Caki2 (cell line): ENCODE measurements around the gene ORM1. TPM values are rescaled to one million over a fixed set of nuclear protein-coding genes. Genes with fewer than 3 reads are reported as not detected.
"Not testable (repeated sequence)": the region's sequence is repeated elsewhere in the genome, so short reads cannot be mapped to it uniquely, and the experiment has no call there.

Experiments
- DNase-seq: peaks from one replicate; pipeline ENCODE4 v3.0.0-alpha.2; 2015; ENCODE audit warnings: low read depth
- in situ Hi-C: cut with HindIII; loops from 2 replicates; pipeline ENCODE4 v1.10.0; 2016; ENCODE audit warnings: low sequenced_read_pairs, low pct_unique_long_range_greater_than_20kb, mixed read lengths
- total RNA-seq: library from RNA; depleted of rRNA; stranded (reverse); fragments of >200 nt; shearing (Covaris generic); gene quantifications from 2 replicates; pipeline ENCODE4 v1.2.3, GENCODE V29; 2014; ENCODE audit warnings: low replicate concordance

ORM1 gene
- total RNA-seq, 1 experiment from 2014 or later = not detected

GRCh38 chr9:114316605-114317230 is 6.2 kb upstream of the ORM1 start:
- in situ Hi-C loops = no loop called here
- DNase-seq = no peak

DNA sequence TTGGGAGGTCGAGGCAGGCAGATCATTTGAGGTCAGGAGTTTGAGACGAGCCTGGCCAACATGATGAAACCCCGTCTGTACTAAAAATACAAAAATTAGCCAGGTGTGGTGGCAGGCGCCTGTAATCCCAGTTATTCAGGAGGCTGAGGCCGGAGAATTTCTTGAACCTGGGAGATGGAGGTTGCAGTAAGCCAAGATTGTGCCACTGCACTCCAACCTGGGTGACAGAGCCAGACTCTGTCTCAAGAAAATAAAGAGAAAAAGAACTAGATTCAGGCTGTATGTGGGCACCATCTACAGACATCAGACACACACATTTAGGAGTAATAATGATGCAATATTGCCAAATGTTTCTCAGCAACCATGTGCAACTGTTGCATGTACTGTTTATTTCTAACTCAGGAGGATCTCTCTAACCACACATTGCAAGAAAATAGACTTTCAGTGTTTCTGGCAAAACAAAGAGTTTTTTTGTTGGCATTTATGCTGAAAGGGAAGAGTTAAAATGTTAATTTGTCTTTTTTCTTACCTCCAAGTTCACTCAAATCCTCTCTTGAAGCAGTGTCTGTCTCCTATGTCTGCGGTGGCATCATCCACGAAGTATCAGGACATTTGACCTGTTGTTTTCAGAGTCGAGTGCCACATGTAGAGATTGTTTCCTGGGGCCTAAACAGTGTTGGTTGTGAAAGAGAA is 5.1 kb upstream of the ORM1 start:
- DNase-seq = no peak
- in situ Hi-C loops = no loop called here

- in situ Hi-C loops = no loop called here
- DNase-seq = no peak
Observed at GRCh38 chr9:114318416-114318815, 4.5 kb upstream of the ORM1 start.

GRCh38 chr9:114319147-114319546 is 3.8 kb upstream of the ORM1 start:
- no peak for DNase-seq
- in situ Hi-C loops = no loop called here

DNA sequence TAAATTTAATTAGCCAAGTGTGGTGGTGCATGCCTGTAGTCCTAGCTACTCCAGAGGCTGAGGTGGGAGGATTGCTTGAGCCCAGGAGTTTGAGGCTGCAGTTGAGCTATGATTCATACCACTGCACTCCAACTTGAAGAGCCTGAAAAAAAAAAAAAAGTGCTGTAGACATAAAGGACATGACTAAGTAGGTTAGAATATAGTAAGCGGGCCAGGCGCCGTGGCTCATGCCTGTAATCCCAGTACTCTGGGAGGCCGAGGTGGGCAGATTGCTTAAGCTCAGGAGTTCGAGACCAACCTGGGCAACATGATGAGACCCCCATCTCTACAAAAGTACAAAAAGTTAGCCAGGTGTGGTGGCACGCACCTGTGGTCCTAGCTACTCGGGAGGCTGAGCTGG is 2.2 kb upstream of the ORM1 start:
- in situ Hi-C loops, DNase-seq: not testable (repeated sequence)

DNA sequence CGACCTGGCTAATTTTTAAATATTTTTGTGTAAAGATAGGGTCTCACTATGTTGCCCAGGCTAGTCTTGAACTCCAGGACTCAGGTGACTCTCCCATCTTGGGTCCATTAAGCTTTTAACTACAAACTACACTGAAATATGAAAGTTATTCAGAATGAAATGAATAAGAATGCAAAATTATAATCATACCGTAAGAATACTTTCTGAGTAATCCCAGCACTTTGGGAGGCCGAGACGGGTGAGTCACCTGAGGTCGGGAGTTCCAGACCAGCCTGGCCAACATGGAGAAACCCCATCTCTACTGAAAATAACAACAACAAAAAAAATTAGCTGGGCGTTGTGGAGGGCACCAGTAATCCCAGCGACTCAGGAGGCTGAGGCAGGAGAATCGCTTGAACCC is 1.1 kb upstream of the ORM1 start:
- in situ Hi-C loops = no loop called here
- no peak for DNase-seq

- in situ Hi-C loops, DNase-seq: not testable (repeated sequence)
Observed at GRCh38 chr9:114322160-114322818, 609 bp upstream of the ORM1 start.

DNA sequence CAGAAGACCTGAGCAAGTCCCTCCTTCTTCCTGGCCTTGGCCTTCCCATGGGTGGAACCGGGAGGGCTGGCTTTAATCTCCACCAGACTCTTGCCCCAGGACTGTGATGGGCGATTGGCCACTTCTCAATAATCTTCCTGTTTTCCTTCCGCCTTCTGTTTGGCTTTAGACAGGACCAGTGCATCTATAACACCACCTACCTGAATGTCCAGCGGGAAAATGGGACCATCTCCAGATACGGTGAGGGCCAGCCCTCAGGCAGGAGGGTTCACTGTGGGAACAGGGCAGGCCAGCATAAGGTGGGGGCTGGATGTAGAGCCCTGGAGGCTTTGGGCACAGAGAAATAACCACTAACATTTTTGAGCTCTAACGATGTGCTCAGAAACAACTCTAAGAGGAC is 951 bp downstream of the ORM1 start:
- in situ Hi-C loops, DNase-seq: not testable (repeated sequence)

DNA sequence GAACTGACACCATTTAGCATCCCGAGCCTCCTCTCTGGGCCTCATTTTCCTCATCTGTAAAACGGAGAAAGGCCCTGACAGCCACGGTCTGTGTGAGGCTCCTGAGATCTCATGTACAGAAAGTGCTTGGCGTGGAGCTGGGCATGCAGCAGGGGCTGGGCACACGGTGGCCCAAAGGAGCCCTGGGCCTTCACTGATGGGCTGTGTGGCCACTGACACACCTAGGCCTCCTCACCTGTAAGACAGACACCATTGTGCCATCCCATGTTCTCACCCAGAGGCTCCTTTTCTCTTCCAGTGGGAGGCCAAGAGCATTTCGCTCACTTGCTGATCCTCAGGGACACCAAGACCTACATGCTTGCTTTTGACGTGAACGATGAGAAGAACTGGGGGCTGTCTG is 1.6 kb downstream of the ORM1 start:
- no peak for DNase-seq
- in situ Hi-C loops = no loop called here

DNA sequence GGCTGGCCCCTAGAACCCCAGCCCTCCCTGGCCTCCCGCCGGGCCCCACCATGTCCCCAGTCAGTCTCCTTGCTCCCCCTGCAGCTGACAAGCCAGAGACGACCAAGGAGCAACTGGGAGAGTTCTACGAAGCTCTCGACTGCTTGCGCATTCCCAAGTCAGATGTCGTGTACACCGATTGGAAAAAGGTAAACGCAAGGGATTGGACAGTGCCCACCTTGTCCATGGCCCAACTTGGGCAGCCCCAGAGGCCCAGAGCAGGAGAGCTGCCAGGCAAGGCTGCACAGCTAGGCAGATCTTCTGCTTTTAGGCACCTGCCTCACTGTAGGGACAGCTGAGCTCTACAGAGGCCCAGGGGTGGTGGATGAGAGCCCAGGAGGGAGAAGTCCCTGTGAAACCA is 2.1 kb downstream of the ORM1 start:
- DNase-seq = not testable (repeated sequence)

DNA sequence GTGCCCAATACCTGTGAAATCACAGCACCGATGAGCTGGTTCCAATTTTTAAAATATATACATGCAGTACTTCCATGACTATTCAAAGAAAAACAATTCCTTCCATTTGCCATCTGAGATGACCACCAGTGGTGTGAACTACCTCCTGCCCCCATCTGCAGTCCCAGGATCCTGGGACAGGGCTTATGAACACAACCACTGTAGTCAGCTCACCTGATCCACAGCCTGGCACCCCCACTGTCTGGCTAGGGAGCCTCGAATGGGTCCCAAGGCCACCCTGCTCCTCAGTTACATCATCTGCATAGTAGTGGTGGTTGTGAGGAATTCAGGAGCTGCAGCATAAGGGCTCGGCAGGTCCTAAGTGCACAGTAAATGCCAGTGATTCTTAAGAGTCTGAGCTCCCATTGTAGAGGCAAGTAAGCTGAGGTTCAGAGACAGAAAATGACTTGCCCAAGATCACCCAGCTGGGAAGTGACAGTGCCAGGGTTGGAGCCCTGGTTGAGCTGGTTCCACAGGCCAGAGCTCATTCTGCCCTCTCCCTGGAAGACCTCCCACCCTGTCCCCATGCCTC is 2.9 kb downstream of the ORM1 start:
- DNase-seq, in situ Hi-C loops: not testable (repeated sequence)

More for the DNA sequence above, 2.1 kb downstream of the ORM1 start:
- in situ Hi-C loops = not testable (repeated sequence)

GRCh38 chr9:114327749-114328148 is 4.9 kb downstream of the ORM1 start:
- in situ Hi-C loops = no loop called here
- DNase-seq = no peak

DNA sequence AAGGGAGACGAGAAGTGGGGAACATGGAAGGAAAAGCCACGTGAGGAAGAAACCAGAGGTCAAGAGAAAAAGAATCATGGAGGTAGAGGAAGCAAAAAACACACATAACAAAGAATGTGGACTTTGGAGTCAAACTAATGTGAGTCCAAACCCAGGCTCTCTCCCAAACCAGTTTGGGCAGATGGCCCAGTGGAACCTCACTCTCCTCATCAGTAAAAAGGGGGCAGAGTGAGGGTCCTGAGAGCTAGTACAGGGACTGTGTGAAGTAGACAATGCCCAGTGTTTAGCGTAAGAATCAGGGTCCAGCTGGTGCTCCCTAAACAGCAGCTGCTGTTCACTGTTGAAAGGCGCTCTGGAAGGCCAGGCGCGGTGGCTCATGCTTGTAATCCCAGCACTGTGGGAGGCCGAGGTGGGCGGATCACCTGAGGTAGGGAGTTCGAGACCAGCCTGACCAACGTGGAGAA is 5.5 kb downstream of the ORM1 start:
- DNase-seq, in situ Hi-C loops: not testable (repeated sequence)

GRCh38 chr9:114328937-114329624 is 6.2 kb downstream of the ORM1 start:
- in situ Hi-C loops, DNase-seq: not testable (repeated sequence)

DNA sequence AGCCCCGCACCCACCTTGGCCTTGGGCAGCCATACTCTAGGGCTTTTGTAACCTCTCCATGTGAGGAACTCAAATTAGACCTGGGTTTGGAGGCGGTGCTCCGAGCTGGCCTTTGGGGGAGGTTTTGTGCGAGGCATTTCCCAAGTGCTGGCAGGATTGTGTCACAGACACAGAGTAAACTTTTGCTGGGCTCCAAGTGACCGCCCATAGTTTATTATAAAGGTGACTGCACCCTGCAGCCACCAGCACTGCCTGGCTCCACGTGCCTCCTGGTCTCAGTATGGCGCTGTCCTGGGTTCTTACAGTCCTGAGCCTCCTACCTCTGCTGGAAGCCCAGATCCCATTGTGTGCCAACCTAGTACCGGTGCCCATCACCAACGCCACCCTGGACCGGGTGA is 6.7 kb downstream of the ORM1 start, which contains the start of gene ORM2:
Gene ORM2 (plus strand): TSS at position 245 of the 398 bp plus-strand sequence. CDS start 36 bp downstream, at position 281.
- in situ Hi-C loops, DNase-seq: not testable (repeated sequence)

GRCh38 chr9:114330636-114331035 is 7.7 kb downstream of the ORM1 start:
- in situ Hi-C loops = no loop called here
- no peak for DNase-seq

DNA sequence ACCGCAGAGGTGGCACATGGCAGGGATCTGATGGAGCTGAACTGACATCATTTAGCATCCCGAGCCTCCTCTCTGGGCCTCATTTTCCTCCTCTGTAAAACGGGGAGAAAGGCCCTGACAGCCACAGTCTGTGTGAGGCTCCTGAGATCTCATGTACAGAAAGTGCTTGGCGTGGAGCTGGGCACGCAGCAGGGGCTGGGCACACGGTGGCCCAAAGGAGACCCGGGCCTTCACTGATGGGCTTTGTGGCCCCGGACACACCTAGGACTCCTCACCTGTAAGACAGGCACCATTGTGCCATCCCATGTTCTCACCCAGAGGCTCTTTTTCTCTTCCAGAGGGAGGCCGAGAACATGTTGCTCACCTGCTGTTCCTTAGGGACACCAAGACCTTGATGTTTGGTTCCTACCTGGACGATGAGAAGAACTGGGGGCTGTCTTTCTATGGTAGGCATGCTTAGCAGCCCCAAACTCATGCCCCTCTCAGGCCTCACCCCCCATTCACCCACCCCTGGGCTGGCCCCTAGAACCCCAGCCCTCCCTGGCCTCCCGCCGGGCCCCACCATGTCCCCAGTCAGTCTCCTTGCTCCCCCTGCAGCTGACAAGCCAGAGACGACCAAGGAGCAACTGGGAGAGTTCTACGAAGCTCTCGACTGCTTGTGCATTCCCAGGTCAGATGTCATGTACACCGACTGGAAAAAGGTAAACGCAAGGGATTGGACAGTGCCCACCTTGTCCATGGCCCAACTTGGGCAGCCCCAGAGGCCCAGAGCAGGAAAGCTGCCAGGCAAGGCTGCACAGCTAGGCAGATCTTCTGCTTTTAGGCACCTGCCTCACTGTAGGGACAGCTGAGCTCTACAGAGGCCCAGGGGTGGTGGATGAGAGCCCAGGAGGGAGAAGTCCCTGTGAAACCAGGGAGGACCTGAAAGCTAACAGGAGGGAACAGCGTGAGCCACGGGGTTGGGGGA is 8.6 kb downstream of the ORM1 start:
- in situ Hi-C loops, DNase-seq: not testable (repeated sequence)
